Endothelial cell of umbilical vein (primary cell): ENCODE measurements around the gene IL9R. TPM values are rescaled to one million over a fixed set of nuclear protein-coding genes. Genes with fewer than 3 reads are reported as not detected.
"Not testable (repeated sequence)": the region's sequence is repeated elsewhere in the genome, so short reads cannot be mapped to it uniquely, and the experiment has no call there.

Source experiments
- BruUV-seq: library from RNA; stranded (reverse); fragments of 400-500 nt; replicated peaks from 2 replicates; lab custom pipeline; 2021; lab: Mats Ljungman, UMichigan
- CTCF ChIA-PET: fragments of 300-600, 350-600 bp; sonication (Branson Sonifier 250); formaldehyde crosslinking; loops from one replicate; lab custom pipeline; 2021; ENCODE audit warnings: antibody characterized with exemption, inconsistent platforms; lab: Charles Lee
- POLR2A ChIA-PET: fragments of 300-600, 350-600 bp; sonication (Branson Sonifier 250); formaldehyde crosslinking; loops from one replicate; lab custom pipeline; 2021; ENCODE audit warnings: antibody characterized with exemption, inconsistent platforms; lab: Charles Lee
- DNase-seq: peaks from one replicate; pipeline ENCODE4 v3.0.0-alpha.2; 2011; ENCODE audit warnings: low read depth, low spot score
- FAIRE-seq: peaks from 2 replicates; lab custom pipeline; 2011; peaks lifted over from hg19 to GRCh38; lab: Jason Lieb, UNC
- H2AFZ ChIP-seq: 2 replicates; pipeline ENCODE4 v1.6.0; 2012; ENCODE audit warnings: low read depth, low read length, control low read depth, inconsistent platforms
- H3K27ac ChIP-seq: 2 replicates; pipeline ENCODE4 v1.5.1; 2011; ENCODE audit warnings: low read depth, mild to moderate bottlenecking, control low read depth, low read length, moderate library complexity; ENCODE audit not compliant: insufficient read depth
- H3K27me3 ChIP-seq, 2 experiments: 2 replicates each; pipeline versions ENCODE4 v1.6.0 to v1.6.1; 2011; ENCODE audit warnings: low read length in 2 of 2, mixed read lengths in 1 of 2; ENCODE audit not compliant: control insufficient read depth in 2 of 2, insufficient read depth in 2 of 2
- H3K36me3 ChIP-seq, 2 experiments: 2 replicates in 1 of 2; 3 replicates in 1 of 2; pipeline ENCODE4 v1.5.1; 2011; ENCODE audit warnings: low read length in 2 of 2, mild to moderate bottlenecking in 1 of 2, moderate library complexity in 1 of 2; ENCODE audit not compliant: control insufficient read depth in 2 of 2, insufficient read depth in 2 of 2; ENCODE audit errors: extremely low read depth in 1 of 2
- H3K4me1 ChIP-seq: 3 replicates; pipeline ENCODE4 v1.5.1; 2011; ENCODE audit warnings: mild to moderate bottlenecking, low read length; ENCODE audit not compliant: control insufficient read depth, insufficient read depth; ENCODE audit errors: extremely low read depth
- H3K4me2 ChIP-seq: 2 replicates; pipeline ENCODE4 v1.6.1; 2011; ENCODE audit warnings: low read length, control low read depth, mixed read lengths; ENCODE audit not compliant: insufficient read depth
- H3K4me3 ChIP-seq, 3 experiments: fragments of 200-600 bp in 1 of 3; sonication (generic), shearing (Covaris generic) in 1 of 3; replicated peaks in 1 of 3; 2 replicates each; pipeline ENCODE4 v1.5.1; 2011 to 2016; ENCODE audit warnings: control low read depth in 3 of 3, low read length in 3 of 3, mild to moderate bottlenecking in 2 of 3, inconsistent platforms in 1 of 3, low read depth in 1 of 3, moderate library complexity in 1 of 3; ENCODE audit not compliant: insufficient read depth in 1 of 3
- H3K79me2 ChIP-seq: 2 replicates; pipeline ENCODE4 v1.6.0; 2012; ENCODE audit warnings: low read length, inconsistent platforms; ENCODE audit not compliant: control insufficient read depth, insufficient read depth
- H3K9ac ChIP-seq: replicated peaks from 2 replicates; pipeline ENCODE3; 2011; ENCODE audit warnings: low read length, control low read depth; ENCODE audit not compliant: insufficient read depth; ENCODE audit errors: extremely low read depth
- H3K9me1 ChIP-seq: replicated peaks from 3 replicates; pipeline ENCODE4 v1.6.0; 2011; ENCODE audit warnings: mild to moderate bottlenecking, low read length; ENCODE audit not compliant: control insufficient read depth, insufficient read depth; ENCODE audit errors: extremely low read depth
- H3K9me3 ChIP-seq: replicated peaks from 2 replicates; pipeline ENCODE4 v1.5.1; 2012; ENCODE audit warnings: low read length, inconsistent platforms; ENCODE audit not compliant: control insufficient read depth, insufficient read depth
- H4K20me1 ChIP-seq: replicated peaks from 2 replicates; pipeline ENCODE3; 2011; ENCODE audit warnings: mild to moderate bottlenecking, low read length; ENCODE audit not compliant: control insufficient read depth, insufficient read depth; ENCODE audit errors: extremely low read depth
- POLR2AphosphoS5 ChIP-seq: IDR thresholded peaks from 2 replicates; pipeline ENCODE4 v1.6.1; 2012; ENCODE audit warnings: low read depth, mild to moderate bottlenecking, control low read depth, low read length, moderate library complexity; ENCODE audit not compliant: insufficient read depth
- dilution Hi-C: fragments of 300-500 bp; cut with MboI; formaldehyde crosslinking; loops from one replicate; pipeline ENCODE4 v1.15.0; 2019; ENCODE audit warnings: low sequenced_read_pairs; ENCODE audit not compliant: extremely low pct_ligation_motif_present
- intact Hi-C: fragments of 100-400 bp; cut with micrococcal nuclease; formaldehyde crosslinking; loops from one replicate; pipeline ENCODE4 v1.10.0; 2022
- polyA plus RNA-seq, 4 experiments: library from polyadenylated mRNA; depleted of rRNA in 3 of 4; stranded (reverse) in 3 of 4; unstranded in 1 of 4; fragments of >200 nt; gene quantifications; 2 replicates each; pipeline versions ENCODE4 v1.2.1 to v1.2.3, GENCODE V29; 2011 to 2012; ENCODE audit warnings: missing spikeins in 1 of 4
- total RNA-seq: library from RNA; stranded (reverse); gene quantifications from 2 replicates; pipeline ENCODE4 v1.2.3, GENCODE V29; 2021

IL9R gene
- total and polyA plus RNA-seq, 2 donors (not counting 3 experiments of a cell fraction or from before 2014, with no cell fraction given): not detected

GRCh38 chrX:156029707-156030442 is 32.4 kb downstream of the IL9R start:
- H3K4me3 ChIP-seq, DNase-seq, POLR2A ChIA-PET, H3K4me2 ChIP-seq, H3K9ac ChIP-seq, intact Hi-C loops, H3K27ac ChIP-seq, H4K20me1 ChIP-seq, FAIRE-seq, H3K9me3 ChIP-seq, dilution Hi-C loops, BruUV-seq, H3K9me1 ChIP-seq, H3K27me3 ChIP-seq, H2AFZ ChIP-seq, H3K79me2 ChIP-seq, H3K4me1 ChIP-seq, H3K36me3 ChIP-seq, CTCF ChIA-PET: not testable (repeated sequence)

GRCh38 chrX:156030474-156030873 is 33.0 kb downstream of the IL9R start:
- H4K20me1 ChIP-seq, intact Hi-C loops, CTCF ChIA-PET, H3K36me3 ChIP-seq, dilution Hi-C loops, BruUV-seq, H3K9me3 ChIP-seq, H3K4me1 ChIP-seq, H2AFZ ChIP-seq, H3K27me3 ChIP-seq, H3K4me3 ChIP-seq, H3K9me1 ChIP-seq, POLR2A ChIA-PET, H3K9ac ChIP-seq, H3K27ac ChIP-seq, DNase-seq, FAIRE-seq, H3K4me2 ChIP-seq, H3K79me2 ChIP-seq: not testable (repeated sequence)
- TF ChIP-seq POLR2AphosphoS5: peak; percentile 33

Other genes starting within 250 kb of the IL9R start
- gene VAMP7, start 116.4 kb upstream of the IL9R start, total RNA-seq: 36.8 and 37.4 TPM in 2 replicates
- 18.4 and 20.1 TPM in 2 replicates for gene VAMP7, start 116.4 kb upstream of the IL9R start, polyA plus RNA-seq